ENCODE results near the gene PPP2R3A.

DNA sequence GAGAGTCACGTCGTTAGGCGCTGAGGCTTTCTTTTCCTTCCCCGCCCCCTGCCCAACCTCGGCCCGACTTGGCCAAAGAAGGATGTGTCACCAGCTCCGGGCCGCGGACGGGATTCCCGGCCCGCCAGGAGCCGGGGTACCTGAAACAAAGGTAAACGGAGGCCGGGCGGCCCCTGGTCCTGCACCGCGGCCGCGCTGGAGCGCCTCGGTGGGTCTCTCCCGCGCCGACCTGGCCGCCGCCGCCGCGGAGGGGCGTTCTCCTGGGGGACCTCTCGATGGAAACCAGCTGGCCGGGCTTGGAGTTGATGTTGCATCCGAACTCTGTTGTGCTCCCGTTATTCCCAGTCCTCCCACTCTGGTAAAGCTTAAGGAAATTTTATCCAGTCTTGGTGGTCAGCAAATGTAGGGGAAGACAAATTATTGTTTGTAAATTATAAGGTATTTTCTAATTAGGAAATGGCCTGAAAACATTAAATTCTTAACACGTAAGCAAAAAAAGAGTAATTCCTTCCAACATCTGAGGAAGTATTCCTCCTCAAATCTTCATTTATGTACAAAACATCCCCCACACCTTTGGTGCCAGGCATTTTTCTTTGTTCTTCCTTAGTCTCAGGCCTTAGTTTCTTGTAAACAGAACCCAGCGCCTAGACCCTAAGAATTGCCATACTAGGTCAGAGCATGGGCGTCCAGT lies 888 bp downstream of the PPP2R3A start:
- TF ChIP-seq EZH2 (IDR thresholded peaks at IDR 0.05; ENCODE audit: borderline replicate concordance, low read depth, low read length, severe bottlenecking): no peak
- TF ChIP-seq, protein P1, sequence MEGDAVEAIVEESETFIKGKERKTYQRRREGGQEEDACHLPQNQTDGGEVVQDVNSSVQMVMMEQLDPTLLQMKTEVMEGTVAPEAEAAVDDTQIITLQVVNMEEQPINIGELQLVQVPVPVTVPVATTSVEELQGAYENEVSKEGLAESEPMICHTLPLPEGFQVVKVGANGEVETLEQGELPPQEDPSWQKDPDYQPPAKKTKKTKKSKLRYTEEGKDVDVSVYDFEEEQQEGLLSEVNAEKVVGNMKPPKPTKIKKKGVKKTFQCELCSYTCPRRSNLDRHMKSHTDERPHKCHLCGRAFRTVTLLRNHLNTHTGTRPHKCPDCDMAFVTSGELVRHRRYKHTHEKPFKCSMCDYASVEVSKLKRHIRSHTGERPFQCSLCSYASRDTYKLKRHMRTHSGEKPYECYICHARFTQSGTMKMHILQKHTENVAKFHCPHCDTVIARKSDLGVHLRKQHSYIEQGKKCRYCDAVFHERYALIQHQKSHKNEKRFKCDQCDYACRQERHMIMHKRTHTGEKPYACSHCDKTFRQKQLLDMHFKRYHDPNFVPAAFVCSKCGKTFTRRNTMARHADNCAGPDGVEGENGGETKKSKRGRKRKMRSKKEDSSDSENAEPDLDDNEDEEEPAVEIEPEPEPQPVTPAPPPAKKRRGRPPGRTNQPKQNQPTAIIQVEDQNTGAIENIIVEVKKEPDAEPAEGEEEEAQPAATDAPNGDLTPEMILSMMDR (IDR thresholded peaks at IDR 0.05; ENCODE audit: borderline replicate concordance, extremely low read depth, low read length, poor library complexity, severe bottlenecking): no peak
